ENCODE measurements around the gene HOOK2. TPM values are rescaled to one million over a fixed set of nuclear protein-coding genes. Genes with fewer than 3 reads are reported as not detected.

The HOOK2 gene
- total and polyA plus RNA-seq, 2 of the 13 experiments (the other 11 are each of a cell fraction or from before 2014, with no cell fraction given) = 9.2 to 12.9 TPM

GRCh38 chr19:12793290-12794195 is 18.2 kb upstream of the HOOK2 start (continued):
- TF ChIP-seq HNRNPLL (IDR thresholded peaks at IDR 0.05; ENCODE audit: low read depth, low read length, poor library complexity, severe bottlenecking) = peak; percentile 48
- no peak for TF ChIP-seq ZNF672 (CRISPR knock-in tag; IDR thresholded peaks at IDR 0.05)
- no peak for TF ChIP-seq ZFP36L2 (CRISPR knock-in tag; IDR thresholded peaks at IDR 0.05)
- no peak for TF ChIP-seq SRSF4 (IDR thresholded peaks at IDR 0.05; ENCODE audit: low read depth, low read length, poor library complexity, severe bottlenecking)
- peak; percentile 32; the same call in 1 of the 2 replicates for TF ChIP-seq ZNF44 (CRISPR knock-in tag; IDR thresholded peaks at IDR 0.05)
- TF ChIP-seq HMGXB4 (CRISPR knock-in tag; IDR thresholded peaks at IDR 0.05; ENCODE audit: borderline replicate concordance in 1 of 2, low read depth in 1 of 2) = peak in 1 of 2 experiments; percentile 55; a peak in 3 of 4 replicates
- no peak for TF ChIP-seq MLX (CRISPR knock-in tag; IDR thresholded peaks at IDR 0.05)
- no peak for TF ChIP-seq ZNF20 (CRISPR knock-in tag; IDR thresholded peaks at IDR 0.05)
- TF ChIP-seq SNAPC4 (CRISPR knock-in tag; IDR thresholded peaks at IDR 0.05) = no peak
- TF ChIP-seq ATF7 (IDR thresholded peaks at IDR 0.05) = no peak
- peak; percentile 41; the same call in 1 of the 2 replicates for TF ChIP-seq ATF7 (CRISPR knock-in tag; IDR thresholded peaks at IDR 0.05)
- TF ChIP-seq TFE3 (CRISPR knock-in tag; IDR thresholded peaks at IDR 0.05) = 0 out of 2 replicates have a peak, but pooled peaks have one; percentile 53
- TF ChIP-seq KDM5B (CRISPR knock-in tag; IDR thresholded peaks at IDR 0.05; ENCODE audit: borderline replicate concordance) = peak; percentile 62; the same call in 1 of the 2 replicates
- TF ChIP-seq ZNF780A (CRISPR knock-in tag; IDR thresholded peaks at IDR 0.05) = no peak
- TF ChIP-seq ZFX (CRISPR knock-in tag; IDR thresholded peaks at IDR 0.05; ENCODE audit: low read depth) = peak; percentile 71
- TF ChIP-seq ZNF670 (CRISPR knock-in tag; IDR thresholded peaks at IDR 0.05; ENCODE audit: borderline replicate concordance) = 0 out of 2 replicates have a peak, but pooled peaks have one; percentile 44
- TF ChIP-seq, protein P1, sequence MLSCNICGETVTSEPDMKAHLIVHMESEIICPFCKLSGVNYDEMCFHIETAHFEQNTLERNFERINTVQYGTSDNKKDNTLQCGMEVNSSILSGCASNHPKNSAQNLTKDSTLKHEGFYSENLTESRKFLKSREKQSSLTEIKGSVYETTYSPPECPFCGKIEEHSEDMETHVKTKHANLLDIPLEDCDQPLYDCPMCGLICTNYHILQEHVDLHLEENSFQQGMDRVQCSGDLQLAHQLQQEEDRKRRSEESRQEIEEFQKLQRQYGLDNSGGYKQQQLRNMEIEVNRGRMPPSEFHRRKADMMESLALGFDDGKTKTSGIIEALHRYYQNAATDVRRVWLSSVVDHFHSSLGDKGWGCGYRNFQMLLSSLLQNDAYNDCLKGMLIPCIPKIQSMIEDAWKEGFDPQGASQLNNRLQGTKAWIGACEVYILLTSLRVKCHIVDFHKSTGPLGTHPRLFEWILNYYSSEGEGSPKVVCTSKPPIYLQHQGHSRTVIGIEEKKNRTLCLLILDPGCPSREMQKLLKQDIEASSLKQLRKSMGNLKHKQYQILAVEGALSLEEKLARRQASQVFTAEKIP (CRISPR knock-in tag; IDR thresholded peaks at IDR 0.05; ENCODE audit: borderline replicate concordance) = no peak

Measured in HepG2 (cell line).